ENCODE measurements around the gene CCDC80. TPM values are rescaled to one million over a fixed set of nuclear protein-coding genes. Genes with fewer than 3 reads are reported as not detected.

CCDC80 gene
- total RNA-seq, 4 donors from 2014 or later: 2.6 to 26.4 (median 13.0) TPM

DNA sequence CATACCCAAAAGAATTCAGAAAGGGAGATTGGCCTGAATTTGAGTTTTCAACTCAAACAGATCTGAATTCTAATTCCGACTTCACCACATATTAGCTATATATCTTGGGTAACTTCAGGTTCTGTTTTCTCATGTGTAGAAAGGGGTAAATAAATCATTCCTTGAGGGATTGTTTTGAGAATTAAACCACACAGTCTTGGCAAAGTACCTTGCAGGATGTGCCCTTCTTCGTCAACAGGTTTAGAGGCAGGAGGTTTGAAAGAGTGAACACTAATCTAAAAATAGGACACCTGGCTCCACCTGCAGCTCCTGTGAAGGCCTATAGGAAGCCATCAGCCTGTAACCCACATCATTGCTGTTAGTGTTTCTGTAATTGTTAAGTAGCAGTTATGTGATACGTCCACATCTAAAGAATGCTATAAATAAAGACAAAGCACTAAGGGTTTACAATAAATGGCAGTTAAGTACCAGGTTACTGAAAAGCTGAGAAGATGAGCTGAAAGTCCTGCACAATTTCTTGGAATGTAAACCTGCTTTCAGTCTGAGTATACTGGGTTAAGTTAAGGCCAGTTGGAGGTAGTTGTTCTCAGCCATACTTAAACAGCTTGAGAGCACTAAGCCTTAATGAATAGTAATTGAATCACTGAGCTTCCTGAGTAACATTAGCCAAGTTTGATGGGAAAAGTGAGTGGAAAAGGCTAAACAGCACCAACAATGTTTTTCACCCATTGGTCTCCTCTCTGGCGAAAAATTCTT lies 6.0 kb downstream of the CCDC80 start:
- H3K27ac ChIP-seq: peak overlapping the region in 2 of 4 donors; percentile 50 to 79

GRCh38 chr3:112633757-112634156 lies 7.2 kb downstream of the CCDC80 start:
- Histone ChIP-seq H3K4me1 (no peaks in the 10 kb centered on the region), H3K27me3 (no peaks in the 10 kb centered on the region), H3K36me3 (no peaks in the 10 kb centered on the region), H3K9me3 (no peaks in the 10 kb centered on the region), H3K4me3 (no peak overlapping the region), H3K27ac (peak overlapping the region in 1 of 4 donors; percentile 79)
- DNase-seq: no peak
- TF ChIP-seq CTCF (IDR thresholded peaks at IDR 0.05) (no peak), POLR2A (IDR thresholded peaks at IDR 0.05) (no peak)

More for the DNA sequence above, 6.0 kb downstream of the CCDC80 start:
- H3K4me3 ChIP-seq: no peak overlapping the region
- DNase-seq: no peak
- H3K9me3 ChIP-seq: no peaks in the 10 kb centered on the region
- no peaks in the 10 kb centered on the region for H3K36me3 ChIP-seq
- no peaks in the 10 kb centered on the region for H3K4me1 ChIP-seq
- TF ChIP-seq CTCF (IDR thresholded peaks at IDR 0.05) (no peak), POLR2A (IDR thresholded peaks at IDR 0.05) (no peak)
- no peaks in the 10 kb centered on the region for H3K27me3 ChIP-seq

DNA sequence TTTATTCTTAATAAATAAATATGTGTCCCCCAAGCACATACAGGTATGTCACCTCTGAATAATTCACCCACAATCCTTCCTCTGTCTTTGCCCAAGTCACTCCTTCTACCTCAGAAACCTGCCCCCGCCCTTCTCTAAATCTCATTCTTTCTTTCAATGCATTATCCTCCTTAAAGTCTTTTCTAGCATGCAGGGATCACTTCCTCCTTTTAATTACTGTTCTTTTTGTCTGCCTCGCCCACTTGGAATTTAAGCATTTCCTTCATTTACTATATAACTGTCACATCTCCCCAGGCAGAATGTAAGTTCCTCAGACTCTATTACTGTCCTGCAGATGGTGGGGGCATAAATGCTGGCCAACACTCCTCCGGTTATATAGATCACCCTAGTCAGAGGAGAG lies 7.8 kb downstream of the CCDC80 start:
- no peak overlapping the region for H3K4me3 ChIP-seq
- no peaks in the 10 kb centered on the region for H3K4me1 ChIP-seq

DNA sequence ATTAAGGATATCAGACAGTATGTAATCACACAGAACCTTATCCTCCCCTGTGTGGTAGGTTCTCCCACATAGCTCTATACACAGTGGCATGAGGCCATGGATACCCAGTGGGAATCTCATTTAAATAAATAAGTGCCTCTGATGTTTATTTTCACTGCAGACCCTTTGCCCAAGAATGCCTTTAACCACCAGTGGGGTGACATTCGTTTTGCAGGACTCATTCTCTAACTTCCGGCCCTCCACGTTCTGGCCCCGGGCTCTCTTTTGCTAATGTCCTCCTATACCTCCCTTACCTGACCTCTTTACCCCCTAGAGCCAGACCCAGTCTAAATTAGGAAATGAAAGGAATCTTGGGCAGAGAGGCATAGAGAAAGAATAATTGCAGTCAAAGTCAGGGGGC lies 8.3 kb downstream of the CCDC80 start:
- no peak for DNase-seq
- Histone ChIP-seq H3K4me3 (no peak overlapping the region), H3K36me3 (no peaks in the 10 kb centered on the region), H3K27me3 (no peaks in the 10 kb centered on the region), H3K27ac (peak overlapping the region in 1 of 4 donors; percentile 16), H3K9me3 (no peaks in the 10 kb centered on the region), H3K4me1 (no peaks in the 10 kb centered on the region)
- TF ChIP-seq POLR2A (IDR thresholded peaks at IDR 0.05) (no peak), CTCF (IDR thresholded peaks at IDR 0.05) (no peak)

More for the DNA sequence above, 7.8 kb downstream of the CCDC80 start:
- Histone ChIP-seq H3K9me3 (no peaks in the 10 kb centered on the region), H3K36me3 (no peaks in the 10 kb centered on the region), H3K27me3 (no peaks in the 10 kb centered on the region), H3K27ac (peak overlapping the region in 1 of 4 donors; percentile 16)
- DNase-seq: no peak
- TF ChIP-seq CTCF (IDR thresholded peaks at IDR 0.05): no peak
- TF ChIP-seq POLR2A (IDR thresholded peaks at IDR 0.05): no peak

DNA sequence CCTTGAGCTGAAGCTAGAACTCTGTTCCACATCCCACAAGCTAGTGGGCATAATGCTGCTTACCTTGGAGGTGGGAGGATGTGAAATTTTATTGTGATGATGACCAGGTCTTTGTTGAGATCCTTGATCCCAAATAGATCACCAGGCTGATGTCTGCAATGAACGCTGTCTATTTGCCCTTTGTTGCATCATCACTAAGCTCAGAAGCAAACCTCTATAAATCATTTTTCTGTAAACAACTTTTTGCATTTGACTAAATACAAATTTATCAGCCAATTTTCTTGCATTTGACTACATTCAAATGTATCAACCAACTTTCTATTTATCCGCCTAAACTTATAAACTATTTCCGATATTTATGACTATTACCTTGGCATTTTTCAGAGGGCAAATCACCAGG lies 9.7 kb downstream of the CCDC80 start:
- Histone ChIP-seq H3K4me1 (no peaks in the 10 kb centered on the region), H3K27ac (no peak overlapping the region), H3K9me3 (no peaks in the 10 kb centered on the region), H3K4me3 (no peak overlapping the region), H3K27me3 (no peaks in the 10 kb centered on the region), H3K36me3 (no peaks in the 10 kb centered on the region)
- no peak for TF ChIP-seq POLR2A (IDR thresholded peaks at IDR 0.05)
- TF ChIP-seq CTCF (IDR thresholded peaks at IDR 0.05): no peak
- DNase-seq: no peak

Data from Peyer's patch (tissue), 4 donors.